ENCODE results near the gene ITGAE.
A peak's percentile ranks its signal among the peaks of the same experiment; 100 is the strongest.

The ITGAE gene

GRCh38 chr17:3693829-3694231 lies 107.2 kb downstream of the ITGAE start:
- in situ Hi-C loops (cut with HindIII; ENCODE audit: low pct_unique_long_range_greater_than_20kb, low sequenced_read_pairs) = no loop called here
- no peak for TF ChIP-seq JUND (IDR thresholded peaks at IDR 0.05; ENCODE audit: low read depth)
- DNase-seq (ENCODE audit: low read depth in 1 of 2, low spot score in 1 of 2) = no peak

GRCh38 chr17:3693141-3693540 lies 107.8 kb downstream of the ITGAE start:
- no peak for TF ChIP-seq JUND (IDR thresholded peaks at IDR 0.05; ENCODE audit: low read depth)
- no peak for DNase-seq (ENCODE audit: low read depth in 1 of 2, low spot score in 1 of 2)
- in situ Hi-C loops (cut with HindIII; ENCODE audit: low pct_unique_long_range_greater_than_20kb, low sequenced_read_pairs) = no loop called here

- in situ Hi-C loops (cut with HindIII; ENCODE audit: low pct_unique_long_range_greater_than_20kb, low sequenced_read_pairs) = no loop called here
- no peak for DNase-seq (ENCODE audit: low read depth in 1 of 2, low spot score in 1 of 2)
- TF ChIP-seq JUND (IDR thresholded peaks at IDR 0.05; ENCODE audit: low read depth) = no peak
Observed at GRCh38 chr17:3692346-3692745, 108.6 kb downstream of the ITGAE start.

GRCh38 chr17:3691617-3692067 lies 109.3 kb downstream of the ITGAE start:
- in situ Hi-C loops (cut with HindIII; ENCODE audit: low pct_unique_long_range_greater_than_20kb, low sequenced_read_pairs) = no loop called here
- no peak for TF ChIP-seq JUND (IDR thresholded peaks at IDR 0.05; ENCODE audit: low read depth)
- DNase-seq (ENCODE audit: low read depth in 1 of 2, low spot score in 1 of 2) = no peak

- in situ Hi-C loops (cut with HindIII; ENCODE audit: low pct_unique_long_range_greater_than_20kb, low sequenced_read_pairs) = no loop called here
- no peak for DNase-seq (ENCODE audit: low read depth in 1 of 2, low spot score in 1 of 2)
- no peak for TF ChIP-seq JUND (IDR thresholded peaks at IDR 0.05; ENCODE audit: low read depth)
Observed at GRCh38 chr17:3690094-3690715, 110.8 kb downstream of the ITGAE start.

- no peak for DNase-seq (ENCODE audit: low read depth in 1 of 2, low spot score in 1 of 2)
- no peak for TF ChIP-seq JUND (IDR thresholded peaks at IDR 0.05; ENCODE audit: low read depth)
- in situ Hi-C loops (cut with HindIII; ENCODE audit: low pct_unique_long_range_greater_than_20kb, low sequenced_read_pairs) = no loop called here
Observed at GRCh38 chr17:3689262-3690093, 111.5 kb downstream of the ITGAE start.

GRCh38 chr17:3688852-3689261 lies 112.1 kb downstream of the ITGAE start:
- TF ChIP-seq JUND (IDR thresholded peaks at IDR 0.05; ENCODE audit: low read depth) = no peak
- in situ Hi-C loops (cut with HindIII; ENCODE audit: low pct_unique_long_range_greater_than_20kb, low sequenced_read_pairs) = no loop called here
- DNase-seq (ENCODE audit: low read depth in 1 of 2, low spot score in 1 of 2) = no peak

GRCh38 chr17:3688027-3688553 lies 112.9 kb downstream of the ITGAE start:
- no peak for TF ChIP-seq JUND (IDR thresholded peaks at IDR 0.05; ENCODE audit: low read depth)
- in situ Hi-C loops (cut with HindIII; ENCODE audit: low pct_unique_long_range_greater_than_20kb, low sequenced_read_pairs) = no loop called here
- no peak for DNase-seq (ENCODE audit: low read depth in 1 of 2, low spot score in 1 of 2)

GRCh38 chr17:3685174-3685573 lies 115.8 kb downstream of the ITGAE start:
- DNase-seq (ENCODE audit: low read depth in 1 of 2, low spot score in 1 of 2) = no peak
- in situ Hi-C loops (cut with HindIII; ENCODE audit: low pct_unique_long_range_greater_than_20kb, low sequenced_read_pairs) = no loop called here
- no peak for TF ChIP-seq JUND (IDR thresholded peaks at IDR 0.05; ENCODE audit: low read depth)

GRCh38 chr17:3683054-3683511 lies 117.9 kb downstream of the ITGAE start:
- no peak for TF ChIP-seq JUND (IDR thresholded peaks at IDR 0.05; ENCODE audit: low read depth)
- peak; percentile 37 to 59 for DNase-seq (ENCODE audit: low read depth in 1 of 2, low spot score in 1 of 2)
- in situ Hi-C loops (cut with HindIII; ENCODE audit: low pct_unique_long_range_greater_than_20kb, low sequenced_read_pairs) = no loop called here

GRCh38 chr17:3682033-3682432 lies 119.0 kb downstream of the ITGAE start:
- in situ Hi-C loops (cut with HindIII; ENCODE audit: low pct_unique_long_range_greater_than_20kb, low sequenced_read_pairs) = no loop called here
- no peak for TF ChIP-seq JUND (IDR thresholded peaks at IDR 0.05; ENCODE audit: low read depth)

GRCh38 chr17:3681565-3681964 lies 119.4 kb downstream of the ITGAE start:
- in situ Hi-C loops (cut with HindIII; ENCODE audit: low pct_unique_long_range_greater_than_20kb, low sequenced_read_pairs) = no loop called here
- TF ChIP-seq JUND (IDR thresholded peaks at IDR 0.05; ENCODE audit: low read depth) = no peak
- no peak for DNase-seq (ENCODE audit: low read depth in 1 of 2, low spot score in 1 of 2)

More at GRCh38 chr17:3682033-3682432, 119.0 kb downstream of the ITGAE start:
- DNase-seq (ENCODE audit: low read depth in 1 of 2, low spot score in 1 of 2) = no peak

- no peak for TF ChIP-seq JUND (IDR thresholded peaks at IDR 0.05; ENCODE audit: low read depth)
- no peak for DNase-seq (ENCODE audit: low read depth in 1 of 2, low spot score in 1 of 2)
- in situ Hi-C loops (cut with HindIII; ENCODE audit: low pct_unique_long_range_greater_than_20kb, low sequenced_read_pairs) = no loop called here
Observed at GRCh38 chr17:3681057-3681456, 119.9 kb downstream of the ITGAE start.
